Activated CD4-positive, alpha-beta T cell treated with anti-CD3 and anti-CD28 coated beads, Interleukin-2, amount 50 U/mL, for 1 hour (primary cell): ENCODE results near the gene SLCO3A1.

ENCODE experiments used
- DNase-seq: peaks from one replicate; pipeline ENCODE4 v3.0.0-alpha.2; 2020

SLCO3A1 gene

DNA sequence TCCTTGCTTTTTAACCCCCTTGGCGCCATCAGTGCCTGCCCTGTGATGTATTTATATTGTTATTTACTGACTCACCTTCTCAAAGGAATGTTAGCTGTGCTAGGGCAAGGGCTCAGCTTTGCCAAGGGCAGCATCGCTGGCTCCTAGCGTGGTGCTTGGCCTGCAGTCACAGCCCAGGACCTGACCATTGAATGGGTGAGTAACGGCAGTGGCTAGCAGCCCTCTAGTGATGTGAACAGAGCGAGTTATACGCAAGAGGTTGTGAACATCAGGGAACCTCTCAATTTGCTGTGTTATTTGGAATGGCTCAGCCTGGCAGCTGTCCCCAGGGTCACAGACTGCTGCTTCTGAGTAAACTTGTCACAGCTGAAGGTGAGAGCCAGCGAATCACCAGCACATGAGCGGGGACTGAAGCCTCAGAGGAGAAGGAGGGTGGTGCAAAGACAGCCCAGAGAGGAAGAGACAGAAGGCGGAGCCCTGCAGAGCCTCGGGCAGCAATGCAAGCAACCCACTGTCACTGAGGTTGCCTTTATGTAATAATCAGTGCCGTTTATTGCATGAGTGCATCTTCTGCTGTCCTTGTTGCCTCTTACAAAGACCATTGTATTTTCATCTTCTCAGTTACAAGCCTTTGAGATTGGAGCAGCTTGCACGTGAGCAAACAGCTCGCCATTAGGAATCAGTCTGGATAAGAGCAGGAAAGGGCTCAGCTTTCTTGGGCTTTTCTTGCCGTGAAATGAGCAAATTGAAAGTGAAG is 158.3 kb downstream of the SLCO3A1 start:
- no peak for DNase-seq

GRCh38 chr15:92012368-92012629 is 158.8 kb downstream of the SLCO3A1 start:
- DNase-seq: no peak

- no peak for DNase-seq
Measured at GRCh38 chr15:92012881-92013280, 159.4 kb downstream of the SLCO3A1 start.

- no peak for DNase-seq
Measured at GRCh38 chr15:92014281-92015030, 160.9 kb downstream of the SLCO3A1 start.

DNA sequence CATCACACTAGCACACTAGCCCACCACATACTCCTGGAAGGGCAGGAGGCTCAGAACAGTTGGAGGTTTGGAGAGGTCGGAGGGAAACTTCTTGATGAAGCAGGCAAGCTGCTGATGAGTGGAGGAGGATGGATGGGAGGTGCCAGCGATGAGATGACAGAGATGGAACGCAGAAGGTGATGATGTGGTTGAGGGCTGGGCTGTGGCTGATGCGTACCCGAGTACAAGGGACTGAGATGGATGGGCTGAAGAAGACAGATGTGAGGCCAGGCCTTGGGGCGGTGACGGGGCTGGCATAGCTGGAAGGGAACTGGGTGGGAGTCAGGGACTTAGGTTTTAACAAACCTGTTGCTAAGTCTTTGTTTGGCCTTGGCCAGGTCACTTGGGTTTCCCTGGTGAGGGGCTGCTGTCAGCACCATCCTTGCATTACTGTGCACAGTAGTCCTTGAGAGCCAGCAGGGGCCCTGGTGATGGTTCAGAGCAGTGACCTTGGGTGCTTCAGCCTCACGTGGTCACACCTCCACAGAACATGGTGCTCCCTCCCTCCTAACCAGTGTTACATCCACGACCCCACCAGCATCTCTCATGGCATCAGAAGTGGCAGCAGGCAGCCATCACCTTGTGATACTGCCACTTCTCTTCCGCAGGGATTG is 164.5 kb downstream of the SLCO3A1 start:
- no peak for DNase-seq

DNA sequence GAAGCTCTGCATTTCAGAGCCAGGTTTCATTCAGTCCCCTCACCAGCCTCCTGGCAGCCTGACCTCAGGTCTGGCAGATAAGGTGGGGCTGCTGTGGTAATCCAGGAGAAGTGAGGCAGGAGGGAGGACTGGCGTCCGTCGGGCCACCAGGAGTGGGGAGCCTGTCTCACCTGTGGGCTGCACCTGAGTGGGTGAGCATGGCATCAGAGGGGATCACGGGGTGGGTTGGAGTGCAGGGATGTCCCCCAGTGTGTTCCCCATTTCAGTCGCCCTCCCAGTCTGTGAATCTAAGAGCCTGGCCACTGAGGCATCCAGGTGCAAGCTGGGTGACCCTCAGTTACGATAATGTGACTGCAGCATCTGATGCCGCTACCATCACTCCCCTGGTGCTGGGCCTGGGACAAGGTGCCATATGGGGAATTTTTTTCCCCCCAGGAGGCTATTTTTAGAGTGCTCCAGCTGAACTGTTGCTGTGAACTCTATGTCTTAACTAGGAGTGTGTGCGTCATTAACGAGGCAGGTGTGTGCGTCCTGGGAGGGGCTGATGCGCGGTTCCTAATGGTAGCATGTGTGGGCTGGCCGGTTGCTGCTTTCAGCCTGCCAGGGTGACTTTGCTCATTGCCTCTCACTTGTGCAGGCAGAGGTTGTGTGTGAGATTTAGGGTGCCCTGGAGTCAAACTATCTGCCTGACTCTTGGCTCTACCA is 165.2 kb downstream of the SLCO3A1 start:
- no peak for DNase-seq

GRCh38 chr15:92019706-92020105 is 166.2 kb downstream of the SLCO3A1 start:
- DNase-seq: no peak

DNA sequence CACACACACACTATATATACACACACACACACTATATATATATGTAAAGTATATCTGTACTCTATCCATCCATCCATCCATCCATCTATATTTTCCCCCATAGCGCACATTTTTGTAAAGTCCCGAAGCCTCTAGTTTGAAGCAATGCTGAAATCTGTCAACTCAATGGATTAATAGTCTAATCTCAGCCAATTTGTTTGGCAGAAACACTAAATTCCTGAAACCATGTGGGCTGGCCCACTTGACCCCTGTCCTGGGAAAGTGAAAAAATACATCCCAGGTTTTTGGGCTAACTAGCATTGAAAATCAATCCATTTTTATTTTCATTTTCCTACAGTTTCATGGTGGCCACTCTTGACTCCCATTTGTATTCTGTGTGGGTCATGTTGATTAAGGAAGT is 166.7 kb downstream of the SLCO3A1 start:
- DNase-seq: no peak

- DNase-seq: no peak
Measured at GRCh38 chr15:92020804-92021203, 167.3 kb downstream of the SLCO3A1 start.

DNA sequence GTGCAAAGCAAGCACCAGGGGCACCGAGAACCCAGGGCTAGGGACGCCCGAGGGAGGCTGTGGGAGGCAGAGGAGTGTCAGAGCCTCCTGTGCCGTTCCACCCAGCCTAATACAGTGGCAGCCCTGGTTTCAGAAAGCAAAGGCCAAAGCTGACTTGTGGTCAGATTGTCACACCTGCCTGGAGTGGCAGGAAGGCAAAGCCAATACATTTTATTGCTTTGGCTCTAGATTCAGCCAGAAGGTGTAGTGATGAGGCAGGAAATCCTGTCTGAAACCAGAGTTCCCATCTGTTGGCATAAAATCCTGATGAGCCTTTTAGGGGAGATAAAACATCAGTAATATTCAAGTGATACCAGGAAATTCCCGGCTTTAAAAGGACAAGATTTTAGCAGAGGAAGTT is 168.3 kb downstream of the SLCO3A1 start:
- no peak for DNase-seq

DNA sequence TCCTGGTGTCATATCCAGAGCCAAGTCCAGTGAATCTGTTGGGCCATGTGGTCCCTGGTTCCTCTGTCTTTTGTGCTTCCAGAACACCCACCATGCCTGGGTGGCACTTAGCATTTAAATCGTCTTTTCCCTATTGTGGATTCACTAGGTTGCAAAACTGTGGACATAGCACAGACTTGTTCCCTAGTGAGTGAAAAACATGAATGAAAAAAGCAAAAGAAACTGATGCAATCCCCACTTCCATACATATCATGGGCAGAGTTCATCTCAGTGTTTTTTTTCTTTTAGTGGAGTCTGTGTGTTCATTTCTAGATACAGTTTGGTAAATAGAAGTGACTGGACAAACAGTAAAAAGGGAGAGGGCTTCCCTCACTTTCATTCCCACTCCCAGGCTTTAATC is 170.5 kb downstream of the SLCO3A1 start:
- no peak for DNase-seq

GRCh38 chr15:92025706-92026270 is 172.3 kb downstream of the SLCO3A1 start:
- no peak for DNase-seq

GRCh38 chr15:92028389-92028724 is 174.8 kb downstream of the SLCO3A1 start:
- DNase-seq: no peak

GRCh38 chr15:92029767-92030166 is 176.3 kb downstream of the SLCO3A1 start:
- DNase-seq: no peak

- DNase-seq: no peak
Measured at GRCh38 chr15:92033314-92033713, 179.8 kb downstream of the SLCO3A1 start.

DNA sequence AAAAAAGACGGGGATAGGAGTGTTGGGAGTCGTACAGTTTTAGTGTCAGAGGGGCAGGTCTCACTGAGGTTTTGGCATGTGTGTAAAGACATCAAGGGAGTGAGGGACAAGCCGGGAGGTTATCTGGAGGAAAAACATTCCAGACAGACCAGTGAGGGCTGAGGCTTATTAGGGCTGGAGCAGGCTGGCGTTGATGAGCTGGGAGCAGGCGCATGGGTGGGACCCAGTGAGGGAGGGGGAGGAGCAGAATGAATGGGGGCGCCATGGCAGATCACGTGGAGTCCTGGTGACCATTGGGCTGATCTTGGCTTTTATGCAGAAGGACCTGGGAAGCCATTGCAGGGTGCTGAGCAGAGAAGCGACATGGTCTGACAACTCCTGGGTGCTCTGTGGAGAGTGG is 180.2 kb downstream of the SLCO3A1 start:
- no peak for DNase-seq

GRCh38 chr15:92034227-92034626 is 180.7 kb downstream of the SLCO3A1 start:
- no peak for DNase-seq

GRCh38 chr15:92035551-92035950 is 182.0 kb downstream of the SLCO3A1 start:
- DNase-seq: no peak

DNA sequence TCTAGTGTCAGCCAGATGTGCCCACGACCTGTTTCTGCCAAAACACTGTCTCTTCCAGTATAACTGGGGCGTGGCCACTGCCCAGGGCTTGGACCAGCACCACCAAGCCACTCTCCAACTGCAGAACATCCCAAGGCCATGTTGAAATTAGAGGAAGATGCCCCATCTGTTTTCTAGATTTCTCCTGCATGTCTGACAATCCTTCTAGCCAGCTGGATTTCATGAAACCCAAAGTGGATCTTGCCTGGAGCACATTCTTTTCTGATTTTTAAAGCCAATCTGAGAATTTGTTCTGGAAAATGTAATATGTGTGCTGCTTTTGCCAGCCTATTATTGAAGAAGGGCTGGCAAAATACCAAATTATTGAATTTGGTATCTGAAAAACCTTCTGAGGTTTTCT is 182.5 kb downstream of the SLCO3A1 start:
- DNase-seq: no peak

DNA sequence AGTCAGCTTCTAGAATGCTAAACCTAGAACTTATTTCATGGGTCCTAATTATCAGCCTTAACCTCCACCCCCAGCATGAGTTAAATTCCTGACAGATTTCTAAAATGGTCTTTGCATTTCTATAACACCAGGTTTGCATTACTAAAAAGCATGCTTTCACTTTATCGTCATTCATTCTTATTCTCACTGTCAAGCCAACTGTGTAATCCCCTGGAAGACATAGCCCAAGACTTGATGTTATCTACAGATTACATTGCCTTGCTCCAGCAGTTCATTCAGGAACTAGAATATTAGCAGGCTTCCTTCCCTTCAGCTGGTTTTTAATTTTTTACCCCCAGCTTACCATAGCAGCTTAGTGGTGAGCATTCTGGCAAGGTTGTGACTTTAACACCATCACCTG is 184.0 kb downstream of the SLCO3A1 start:
- DNase-seq: no peak

DNA sequence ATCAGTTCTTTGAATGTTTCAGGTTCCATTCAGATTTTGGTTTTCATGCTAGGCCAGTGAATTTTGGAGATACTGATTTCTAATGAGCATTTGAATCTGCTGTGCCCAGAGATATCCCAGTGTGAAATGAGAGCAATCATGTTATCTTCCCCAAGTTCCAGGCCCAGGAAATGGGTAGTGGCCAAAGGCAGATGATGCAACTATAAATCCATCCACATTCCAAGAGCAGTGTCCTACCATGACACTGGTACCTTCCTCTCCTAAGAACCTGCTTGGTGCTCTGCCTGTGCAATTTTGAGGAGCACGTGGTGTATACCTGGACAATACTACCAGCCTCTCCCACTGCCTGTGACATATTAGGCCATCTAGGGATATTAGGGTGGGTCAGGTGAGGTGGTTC is 186.8 kb downstream of the SLCO3A1 start:
- DNase-seq: no peak

DNA sequence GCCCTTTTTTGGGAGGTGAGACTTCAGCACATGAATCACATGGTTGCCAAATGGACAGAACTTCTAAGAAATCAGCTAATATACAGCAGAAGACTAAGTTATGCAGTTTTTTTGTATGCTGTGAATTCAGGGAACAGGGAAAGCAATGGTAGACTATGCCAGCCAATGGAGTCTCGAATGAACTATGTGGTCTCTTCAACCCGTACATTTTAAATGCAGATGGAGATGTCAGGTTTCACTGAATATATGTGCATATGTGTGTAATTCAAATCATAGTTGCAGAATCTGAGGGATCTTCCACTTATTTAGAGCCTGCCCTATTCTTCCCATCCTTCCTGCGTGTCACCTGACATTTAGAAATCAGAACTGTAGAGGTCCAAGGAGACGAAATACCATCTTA is 187.9 kb downstream of the SLCO3A1 start:
- DNase-seq: no peak

GRCh38 chr15:92043283-92043682 is 189.8 kb downstream of the SLCO3A1 start:
- DNase-seq: no peak
